Esophagus (tissue), 2 donors: ENCODE measurements around the gene NAXD. TPM values are rescaled to one million over a fixed set of nuclear protein-coding genes. Genes with fewer than 3 reads are reported as not detected.
"Not testable (repeated sequence)": the region's sequence is repeated elsewhere in the genome, so short reads cannot be mapped to it uniquely, and the experiment has no call there.

Experiments used
- H3K27ac ChIP-seq, 2 donors: one replicate each; pipeline ENCODE4 v1.5.1; 2013; ENCODE audit warnings: low read depth in 2 of 2, mild to moderate bottlenecking in 2 of 2, inconsistent platforms in 1 of 2, low read length in 1 of 2, moderate library complexity in 1 of 2
- H3K27me3 ChIP-seq, 2 donors: one replicate each; pipeline ENCODE4 v1.6.1; 2013; ENCODE audit warnings: low read length in 2 of 2, control low read depth in 1 of 2, mild to moderate bottlenecking in 1 of 2; ENCODE audit not compliant: insufficient read depth in 2 of 2, control insufficient read depth in 1 of 2
- H3K36me3 ChIP-seq, 2 donors: one replicate each; pipeline ENCODE4 v1.6.1; 2013; ENCODE audit warnings: low read length in 1 of 2; ENCODE audit not compliant: control insufficient read depth in 2 of 2, insufficient read depth in 2 of 2
- H3K4me1 ChIP-seq, 2 donors: one replicate each; pipeline ENCODE4 v1.6.1; 2013; ENCODE audit warnings: low read length in 1 of 2; ENCODE audit not compliant: control insufficient read depth in 2 of 2, insufficient read depth in 2 of 2
- H3K4me3 ChIP-seq, 2 donors: one replicate each; pipeline ENCODE4 v1.5.1; 2013; ENCODE audit warnings: low read length in 2 of 2, mild to moderate bottlenecking in 2 of 2, low read depth in 1 of 2, moderate library complexity in 1 of 2
- H3K9me3 ChIP-seq, 2 donors: one replicate each; pipeline ENCODE4 v1.6.1; 2013; ENCODE audit warnings: mild to moderate bottlenecking in 2 of 2, low read depth in 1 of 2, low read length in 1 of 2, moderate library complexity in 1 of 2; ENCODE audit not compliant: control insufficient read depth in 2 of 2, insufficient read depth in 1 of 2
- WGBS, 2 donors: extraction: QIAGEN DNeasy Blood & Tissue Kit; methylation state at CpG; one replicate each; pipeline ENCODE4 v1.1.7; 2013; 5-methylcytosine and 5-hydroxymethylcytosine counted together
- polyA plus RNA-seq, 2 donors: library from polyadenylated mRNA; stranded (reverse); fragments of 200-250 nt; gene quantifications; one replicate each; pipeline ENCODE4 v1.2.3, GENCODE V29; 2013
- donor health status: healthy with polysubstance abuse.
- donor health status: Bipolar disorder and iron deficiency.

NAXD gene
- polyA plus RNA-seq, 2 donors = 26.3 to 28.7 TPM

DNA sequence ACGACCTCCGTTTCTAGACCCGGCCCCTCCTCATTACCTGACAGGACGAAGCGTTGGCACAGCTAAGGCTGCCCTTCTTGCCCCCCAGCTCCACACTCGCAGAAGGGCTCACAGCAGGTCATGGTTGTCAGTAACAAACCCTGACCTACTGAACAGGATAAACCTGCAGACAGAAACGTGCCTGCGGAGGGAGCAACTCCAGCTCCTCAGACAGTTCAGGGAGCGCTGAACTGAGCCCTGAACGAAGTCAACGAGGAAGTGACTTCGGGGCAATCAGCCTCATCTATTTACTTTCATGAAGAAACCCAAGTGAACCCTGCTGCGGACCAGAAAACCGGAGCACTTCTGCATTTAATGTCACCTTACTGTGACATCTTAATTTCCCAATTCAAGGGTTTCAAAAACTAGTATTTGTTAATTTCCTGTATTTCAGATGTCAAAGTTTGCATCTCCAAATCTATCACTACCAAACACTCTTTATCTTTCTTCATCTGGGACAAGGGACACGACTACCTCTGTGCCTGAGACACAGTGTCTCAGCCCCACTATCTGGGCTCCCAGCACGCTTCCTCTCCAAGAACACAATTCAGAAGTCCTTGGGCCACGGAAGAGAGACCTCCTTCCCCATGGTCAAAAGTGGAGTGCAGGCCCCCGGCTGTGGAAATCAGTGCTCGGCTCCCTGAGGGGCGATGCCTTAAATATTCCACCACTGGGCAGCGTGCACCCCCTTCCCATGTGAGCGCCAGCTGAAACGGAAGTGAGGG lies 50.3 kb downstream of the NAXD start:
- Histone ChIP-seq H3K36me3 (peaks cover 17% of the 10 kb centered on the region in 2 donors), H3K4me3 (no peak overlapping the region), H3K4me1 (no peaks in the 10 kb centered on the region), H3K27ac (no peak overlapping the region), H3K9me3 (no peaks in the 10 kb centered on the region), H3K27me3 (no peaks in the 10 kb centered on the region)
- WGBS, 2 donors = 90 to 91% methylated on average over 23 of the region's 23 CpGs

DNA sequence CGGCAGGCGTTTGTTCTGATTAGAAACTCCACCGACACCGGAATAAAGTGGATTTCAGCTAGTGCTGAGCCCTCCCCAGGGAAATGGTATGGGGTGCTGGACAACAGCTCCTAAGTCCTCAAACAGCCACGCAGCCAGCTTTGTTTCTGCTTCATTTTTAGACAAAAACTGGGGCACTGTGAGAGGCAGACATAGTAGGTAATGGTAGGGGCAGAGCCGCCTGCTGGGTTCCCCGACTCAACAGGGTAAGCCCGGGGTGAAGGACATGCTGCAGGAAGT lies 50.8 kb downstream of the NAXD start:
- 91 to 95% methylated on average over 8 of the region's 8 CpGs for WGBS, 2 donors
- no peak overlapping the region for H3K27ac ChIP-seq

DNA sequence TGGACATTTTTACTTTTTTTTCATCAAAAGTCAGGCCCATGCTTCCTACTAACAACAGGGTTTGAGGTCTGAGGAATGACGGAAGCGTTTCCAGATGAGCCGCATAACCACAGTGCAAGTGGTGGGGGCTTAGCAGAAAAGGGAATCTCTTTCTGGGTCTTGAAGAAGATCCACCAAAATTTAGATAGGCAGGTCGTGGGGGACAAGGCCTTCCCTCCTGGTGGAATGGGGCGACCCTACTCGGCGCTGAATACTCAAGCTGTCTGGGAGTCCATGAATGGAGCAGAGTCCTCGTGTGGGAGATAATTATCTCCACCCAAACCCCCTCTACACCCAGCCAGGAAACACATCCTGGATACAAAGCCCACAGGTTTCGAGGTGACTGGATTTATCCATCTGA lies 53.7 kb downstream of the NAXD start:
- Histone ChIP-seq H3K9me3 (no peaks in the 10 kb centered on the region), H3K27me3 (no peaks in the 10 kb centered on the region), H3K4me3 (no peak overlapping the region), H3K27ac (no peak overlapping the region), H3K4me1 (no peaks in the 10 kb centered on the region), H3K36me3 (peaks cover 13 to 14% of the 10 kb centered on the region in 2 donors)
- WGBS, 2 donors = 91 to 92% methylated on average over 9 of the region's 9 CpGs

More for the DNA sequence above, 50.8 kb downstream of the NAXD start:
- no peaks in the 10 kb centered on the region for H3K4me1 ChIP-seq
- no peaks in the 10 kb centered on the region for H3K27me3 ChIP-seq
- H3K4me3 ChIP-seq = no peak overlapping the region
- peaks cover 17% of the 10 kb centered on the region in 2 donors for H3K36me3 ChIP-seq
- H3K9me3 ChIP-seq = no peaks in the 10 kb centered on the region

DNA sequence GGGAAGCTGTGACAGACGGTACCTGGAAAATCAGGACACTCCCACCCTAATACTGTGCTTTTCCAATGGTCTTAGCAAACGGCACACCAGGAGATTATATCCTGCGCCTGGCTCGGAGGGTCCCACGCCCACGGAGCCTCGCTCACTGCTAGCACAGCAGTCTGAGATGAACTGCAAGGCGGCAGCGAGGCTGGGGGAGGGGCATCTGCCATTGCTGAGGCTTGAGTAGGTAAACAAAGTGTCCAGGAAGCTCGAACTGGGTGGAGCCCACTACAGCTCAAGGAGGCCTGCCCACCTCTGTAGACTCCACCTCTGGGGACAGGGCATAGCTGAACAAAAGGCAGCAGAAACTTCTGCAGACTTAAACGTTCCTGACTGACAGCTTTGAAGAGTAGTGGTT lies 54.5 kb downstream of the NAXD start:
- H3K4me1 ChIP-seq, H3K4me3 ChIP-seq, H3K27me3 ChIP-seq, H3K9me3 ChIP-seq, H3K27ac ChIP-seq: not testable (repeated sequence)
- 96 to 98% methylated on average over 11 of the region's 11 CpGs for WGBS, 2 donors
- H3K36me3 ChIP-seq = peaks cover 10% of the 10 kb centered on the region in 2 donors

DNA sequence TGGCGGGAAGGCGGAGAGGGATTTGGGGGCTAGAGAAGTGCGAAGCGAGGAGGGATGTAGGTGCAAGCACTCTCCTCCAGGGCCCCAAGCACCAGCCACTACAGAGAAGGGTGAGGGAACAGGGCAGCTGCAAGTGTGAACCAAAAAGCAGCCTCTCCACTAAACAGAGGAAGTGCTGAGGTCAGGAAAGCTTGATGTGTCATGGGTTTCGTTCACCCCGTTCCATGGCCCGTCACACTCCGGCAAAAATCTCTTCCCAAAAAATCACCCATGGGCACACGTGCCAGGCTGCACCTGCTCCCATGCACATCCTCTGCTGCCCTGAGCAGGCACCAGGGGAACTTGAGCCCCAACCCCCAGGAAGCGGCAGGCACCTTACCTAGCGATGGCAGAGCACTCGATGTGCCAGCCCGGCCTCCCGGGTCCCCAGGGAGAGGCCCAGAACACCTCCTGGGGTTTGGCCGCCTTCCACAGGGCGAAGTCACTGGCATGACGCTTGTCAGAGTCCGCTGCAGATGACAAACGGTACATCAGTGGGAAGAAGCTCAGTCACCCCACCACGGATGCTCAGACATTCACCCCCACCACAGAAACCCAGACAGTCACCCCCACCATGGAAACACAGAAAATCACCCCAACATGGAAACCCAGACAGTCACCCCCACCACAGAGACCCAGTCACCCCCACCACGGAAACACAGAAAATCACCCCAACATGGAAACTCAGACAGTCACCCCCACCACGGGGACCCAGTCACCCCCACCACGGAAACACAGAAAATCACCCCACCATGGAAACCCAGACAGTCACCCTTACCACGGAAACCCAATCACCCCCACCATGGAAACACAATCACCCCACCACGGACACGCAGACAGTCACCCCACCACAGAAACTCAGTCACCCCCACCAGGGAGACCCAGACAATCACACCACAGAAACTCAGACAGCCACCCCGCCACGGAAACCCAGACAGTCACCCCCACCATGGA lies 61.5 kb downstream of the NAXD start:
- Histone ChIP-seq H3K27me3 (no peaks in the 10 kb centered on the region), H3K4me1 (no peaks in the 10 kb centered on the region), H3K36me3 (peaks cover 11 to 30% of the 10 kb centered on the region in 2 donors), H3K9me3 (peaks cover 0 to 4% of the 10 kb centered on the region in 2 donors), H3K4me3 (no peak overlapping the region), H3K27ac (no peak overlapping the region)
- WGBS, 2 donors = 85 to 87% methylated on average over 28 of the region's 28 CpGs

DNA sequence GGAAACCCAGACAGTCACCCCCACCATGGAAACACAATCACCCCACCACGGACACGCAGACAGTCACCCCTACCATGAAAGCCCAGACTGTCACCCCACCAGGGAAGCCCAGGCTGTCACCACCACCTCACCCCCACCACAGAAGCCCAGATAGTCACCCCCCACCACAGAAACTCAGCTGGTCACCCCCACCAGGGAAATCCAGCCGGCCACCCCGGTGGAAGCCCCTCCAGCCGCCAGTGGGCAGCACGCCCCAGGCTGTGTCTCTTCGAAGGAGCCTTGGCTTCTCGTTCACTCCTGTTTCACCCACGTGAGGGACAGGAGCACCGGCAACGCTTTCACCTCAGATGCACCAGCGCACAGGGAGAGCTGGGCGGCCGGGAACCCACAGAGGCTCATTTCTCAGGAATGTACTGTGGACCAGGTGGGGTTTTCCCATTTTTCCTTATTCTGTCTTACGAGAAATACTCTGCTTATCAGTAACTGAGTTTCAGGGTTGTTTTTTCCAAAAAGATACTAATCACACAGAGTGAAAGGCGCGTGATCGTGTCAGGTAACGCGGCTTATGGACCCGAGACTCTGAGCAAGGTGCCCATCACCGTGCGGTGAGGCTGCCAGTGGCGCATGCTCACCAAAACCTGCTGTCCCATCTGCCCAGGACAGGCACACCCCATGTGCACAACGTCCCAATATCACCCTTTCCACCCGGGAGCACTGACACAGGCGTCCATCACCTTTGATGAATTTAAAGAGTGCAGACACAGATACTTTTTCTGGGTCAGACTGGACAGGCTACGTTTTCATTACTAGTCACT lies 62.6 kb downstream of the NAXD start:
- peaks cover 14 to 35% of the 10 kb centered on the region in 2 donors for H3K36me3 ChIP-seq
- no peak overlapping the region for H3K27ac ChIP-seq
- no peaks in the 10 kb centered on the region for H3K27me3 ChIP-seq
- no peaks in the 10 kb centered on the region for H3K4me1 ChIP-seq
- no peak overlapping the region for H3K4me3 ChIP-seq
- WGBS, 2 donors = 94% methylated on average over 28 of the region's 28 CpGs
- peaks cover 0 to 4% of the 10 kb centered on the region in 2 donors for H3K9me3 ChIP-seq

DNA sequence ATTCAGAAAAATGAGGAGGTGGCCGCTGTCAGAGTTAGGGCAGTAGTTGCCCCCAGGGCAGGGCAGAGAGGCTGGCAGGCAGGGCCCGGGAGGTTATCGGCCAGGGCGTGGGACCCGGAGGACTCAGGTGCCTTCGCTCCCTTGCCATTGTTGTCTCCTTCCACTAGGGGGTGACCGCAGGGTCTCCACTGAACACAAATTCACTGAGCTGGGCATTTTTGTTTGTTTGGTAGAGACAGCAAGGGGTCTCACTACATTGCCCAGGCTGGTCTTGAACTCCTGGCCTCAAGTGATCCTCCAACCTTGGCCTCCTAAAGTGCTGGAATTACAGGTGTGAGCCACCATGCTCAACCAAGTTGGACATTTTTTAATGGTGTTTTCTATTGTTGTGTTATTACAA lies 65.5 kb downstream of the NAXD start:
- Histone ChIP-seq H3K4me3 (no peak overlapping the region), H3K27me3 (no peaks in the 10 kb centered on the region), H3K9me3 (peaks cover 0 to 4% of the 10 kb centered on the region in 2 donors), H3K4me1 (peaks cover 0 to 2% of the 10 kb centered on the region in 2 donors), H3K36me3 (peaks cover 16 to 38% of the 10 kb centered on the region in 2 donors), H3K27ac (no peak overlapping the region)
- WGBS, 2 donors = 84 to 93% methylated on average over 7 of the region's 7 CpGs

DNA sequence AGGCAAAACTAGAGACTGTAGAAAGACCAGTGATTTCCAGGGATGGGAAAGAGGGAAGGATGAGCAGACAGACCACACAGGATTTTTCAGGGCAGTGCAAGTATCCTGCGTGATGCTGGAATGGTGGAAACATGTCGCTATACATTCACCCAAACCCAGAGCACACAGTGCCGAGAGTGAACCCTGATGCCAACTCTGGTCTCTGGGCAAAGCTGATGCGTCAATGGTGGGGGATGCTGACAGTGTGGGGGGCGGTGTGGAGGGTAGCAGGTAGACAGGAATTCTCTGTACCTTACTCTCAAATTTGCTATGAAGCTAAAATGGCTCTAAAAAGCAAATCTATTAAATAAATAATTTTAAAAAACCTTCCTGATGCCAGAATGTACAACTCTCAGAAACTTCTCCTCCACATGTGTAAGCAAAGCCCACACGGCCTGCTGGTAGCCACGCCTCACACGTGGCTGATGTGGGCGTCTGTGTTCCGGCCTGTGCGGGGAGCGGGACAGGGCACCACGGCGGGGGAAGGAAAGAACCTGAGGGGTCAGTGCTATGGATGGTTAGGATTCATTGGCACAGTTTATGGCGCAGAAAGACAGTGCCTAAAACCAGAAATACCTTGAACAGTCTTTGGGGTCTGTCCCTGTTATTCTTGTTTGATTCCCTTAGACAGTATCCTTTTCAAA lies 66.7 kb downstream of the NAXD start:
- Histone ChIP-seq H3K27ac (no peak overlapping the region), H3K27me3 (no peaks in the 10 kb centered on the region), H3K4me3 (no peak overlapping the region), H3K4me1 (peaks cover 0 to 2% of the 10 kb centered on the region in 2 donors), H3K9me3 (no peaks in the 10 kb centered on the region), H3K36me3 (peaks cover 6 to 33% of the 10 kb centered on the region in 2 donors)
- WGBS, 2 donors = 86 to 90% methylated on average over 15 of the region's 15 CpGs

DNA sequence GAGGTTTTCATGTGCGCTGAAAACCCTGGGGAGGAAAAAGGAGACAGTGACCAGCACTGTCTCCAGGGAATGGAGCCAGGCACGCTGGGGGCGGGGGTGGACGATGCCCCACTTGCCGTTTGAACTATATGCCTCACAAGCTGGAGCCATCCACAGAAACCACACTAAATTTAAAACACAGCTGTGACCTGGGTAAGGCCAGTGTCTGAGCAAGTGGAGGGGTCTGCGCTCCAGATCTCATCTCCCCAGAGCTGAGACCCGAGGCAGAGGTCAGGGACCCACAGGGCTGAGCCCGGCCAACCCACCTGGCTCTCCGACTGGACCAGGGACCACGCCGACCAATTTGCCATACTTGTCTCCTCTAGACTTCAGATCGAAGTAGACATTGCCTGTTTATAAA lies 67.4 kb downstream of the NAXD start:
- WGBS, 2 donors = 90 to 92% methylated on average over 12 of the region's 12 CpGs
- Histone ChIP-seq H3K36me3 (peaks cover 6 to 36% of the 10 kb centered on the region in 2 donors), H3K4me1 (peaks cover 0 to 2% of the 10 kb centered on the region in 2 donors), H3K4me3 (no peak overlapping the region), H3K27ac (no peak overlapping the region), H3K9me3 (no peaks in the 10 kb centered on the region), H3K27me3 (no peaks in the 10 kb centered on the region)
